Stomach (tissue), 4 donors: ENCODE data around the gene RHOT1.

ENCODE experiments used
- EP300 ChIP-seq: sonication (generic); formaldehyde crosslinking; IDR thresholded peaks from one replicate; pipeline ENCODE4 v1.6.1; 2017; ENCODE audit warnings: antibody characterized with exemption
- POLR2A ChIP-seq, 4 donors: fragments of 450-650 bp; IDR thresholded peaks; one replicate each; pipeline ENCODE4 v1.6.1; 2016; ENCODE audit warnings: antibody characterized with exemption in 4 of 4, control low read depth in 2 of 4, mild to moderate bottlenecking in 1 of 4, moderate library complexity in 1 of 4
- POLR2AphosphoS5 ChIP-seq, 3 donors: sonication (generic); formaldehyde crosslinking; IDR thresholded peaks; one replicate each; pipeline ENCODE4 v1.6.1; 2016; ENCODE audit warnings: antibody characterized with exemption in 3 of 3
- TF ChIP-seq, protein P1 (sequence below), 7 experiments: fragments of 450-650 bp in 4 of 7; fragments of 200-600 bp in 3 of 7; sonication (generic) in 3 of 7; IDR thresholded peaks; one replicate each; pipeline ENCODE4 v1.5.1; 2016 to 2019; ENCODE audit warnings: antibody characterized with exemption in 7 of 7, control low read depth in 2 of 7, mild to moderate bottlenecking in 1 of 7

- TF ChIP-seq POLR2A (IDR thresholded peaks at IDR 0.05) (no peak), EP300 (no peak), POLR2AphosphoS5 (IDR thresholded peaks at IDR 0.05) (no peak)
- TF ChIP-seq, protein P1, sequence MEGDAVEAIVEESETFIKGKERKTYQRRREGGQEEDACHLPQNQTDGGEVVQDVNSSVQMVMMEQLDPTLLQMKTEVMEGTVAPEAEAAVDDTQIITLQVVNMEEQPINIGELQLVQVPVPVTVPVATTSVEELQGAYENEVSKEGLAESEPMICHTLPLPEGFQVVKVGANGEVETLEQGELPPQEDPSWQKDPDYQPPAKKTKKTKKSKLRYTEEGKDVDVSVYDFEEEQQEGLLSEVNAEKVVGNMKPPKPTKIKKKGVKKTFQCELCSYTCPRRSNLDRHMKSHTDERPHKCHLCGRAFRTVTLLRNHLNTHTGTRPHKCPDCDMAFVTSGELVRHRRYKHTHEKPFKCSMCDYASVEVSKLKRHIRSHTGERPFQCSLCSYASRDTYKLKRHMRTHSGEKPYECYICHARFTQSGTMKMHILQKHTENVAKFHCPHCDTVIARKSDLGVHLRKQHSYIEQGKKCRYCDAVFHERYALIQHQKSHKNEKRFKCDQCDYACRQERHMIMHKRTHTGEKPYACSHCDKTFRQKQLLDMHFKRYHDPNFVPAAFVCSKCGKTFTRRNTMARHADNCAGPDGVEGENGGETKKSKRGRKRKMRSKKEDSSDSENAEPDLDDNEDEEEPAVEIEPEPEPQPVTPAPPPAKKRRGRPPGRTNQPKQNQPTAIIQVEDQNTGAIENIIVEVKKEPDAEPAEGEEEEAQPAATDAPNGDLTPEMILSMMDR (IDR thresholded peaks at IDR 0.05), result no peak
These were observed 27.8 kb upstream of the RHOT1 start for GRCh38 chr17:32114536-32114935.
